Measurements from ENCODE around the gene ZNF534.
"Not testable (repeated sequence)": the region's sequence is repeated elsewhere in the genome, so short reads cannot be mapped to it uniquely, and the experiment has no call there.

Gene ZNF534

DNA sequence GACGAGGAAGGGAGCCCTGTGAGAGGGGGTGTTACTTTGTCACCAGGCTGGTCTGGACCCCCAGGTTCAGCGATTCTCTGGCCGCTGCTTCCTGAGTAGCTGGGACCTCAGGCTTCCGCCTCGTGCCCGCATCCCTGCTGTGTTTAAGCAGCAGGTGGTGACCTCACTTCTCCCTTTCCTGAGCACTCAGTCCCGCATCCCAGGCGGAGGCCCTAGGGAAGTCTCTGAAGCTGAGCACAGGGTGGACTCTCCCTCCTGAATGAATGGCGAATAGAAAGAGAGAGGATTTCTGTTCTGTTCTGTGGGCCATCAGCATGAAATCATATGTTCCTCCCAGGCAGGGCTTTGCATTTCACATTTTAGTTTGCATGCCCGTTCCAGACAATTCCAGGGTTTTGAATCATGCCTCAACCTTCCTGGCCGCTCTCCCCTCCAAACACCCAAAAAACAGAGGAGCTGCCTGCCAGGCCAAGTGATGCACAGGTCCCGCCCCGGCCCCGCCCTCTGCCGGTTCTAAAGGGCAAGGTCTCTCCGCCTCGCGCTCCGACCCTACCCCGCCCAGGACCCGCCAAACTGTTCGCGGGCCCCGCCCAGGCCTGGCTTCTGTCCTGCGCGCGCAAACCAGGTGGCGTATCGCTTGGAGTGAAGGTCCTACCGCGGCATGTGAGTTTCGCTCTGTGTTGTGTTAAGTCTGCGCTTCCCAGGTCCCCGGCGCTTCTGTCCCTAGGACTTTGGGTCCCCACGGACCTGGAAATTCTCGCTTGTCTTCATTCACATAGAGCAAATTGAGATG is 63.4 kb downstream of the ZNF534 start:
- H3K27ac ChIP-seq = no peak overlapping the region
- no peak for TF ChIP-seq CTCF (conservative IDR thresholded peaks at IDR 0.05)

DNA sequence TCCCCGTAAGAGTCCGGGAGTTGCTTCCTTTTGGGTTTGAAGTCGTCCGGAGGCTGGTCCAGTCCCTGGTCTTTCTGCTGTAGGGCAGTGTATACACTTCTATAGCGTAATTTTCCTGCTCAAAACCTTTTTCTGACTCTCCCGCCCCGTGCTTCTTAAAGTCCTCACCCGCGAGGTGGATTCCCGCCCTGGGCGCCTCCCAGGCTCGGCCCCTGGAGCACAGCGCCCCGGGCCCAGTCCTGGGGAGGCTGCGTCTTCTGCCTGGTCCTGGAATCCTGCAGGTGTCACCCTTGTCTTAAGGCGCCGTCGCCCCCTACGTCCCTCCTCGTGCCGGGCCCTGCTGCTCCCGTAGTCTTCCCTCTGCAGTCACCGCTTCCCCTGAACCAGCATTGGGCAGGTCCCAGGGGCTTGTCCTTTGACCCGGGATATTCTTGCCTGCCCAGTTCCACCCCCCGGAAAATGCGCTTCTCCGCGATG is 64.1 kb downstream of the ZNF534 start:
- TF ChIP-seq CTCF (conservative IDR thresholded peaks at IDR 0.05) = no peak
- no peak overlapping the region for H3K27ac ChIP-seq

- no peak for TF ChIP-seq CTCF (conservative IDR thresholded peaks at IDR 0.05)
Observed at GRCh38 chr19:52494518-52494917, 65.6 kb downstream of the ZNF534 start.

GRCh38 chr19:52498571-52498970 is 69.6 kb downstream of the ZNF534 start:
- no peak for TF ChIP-seq CTCF (conservative IDR thresholded peaks at IDR 0.05)
- H3K27ac ChIP-seq = no peak overlapping the region

More at GRCh38 chr19:52494518-52494917, 65.6 kb downstream of the ZNF534 start:
- H3K27ac ChIP-seq = no peak overlapping the region

DNA sequence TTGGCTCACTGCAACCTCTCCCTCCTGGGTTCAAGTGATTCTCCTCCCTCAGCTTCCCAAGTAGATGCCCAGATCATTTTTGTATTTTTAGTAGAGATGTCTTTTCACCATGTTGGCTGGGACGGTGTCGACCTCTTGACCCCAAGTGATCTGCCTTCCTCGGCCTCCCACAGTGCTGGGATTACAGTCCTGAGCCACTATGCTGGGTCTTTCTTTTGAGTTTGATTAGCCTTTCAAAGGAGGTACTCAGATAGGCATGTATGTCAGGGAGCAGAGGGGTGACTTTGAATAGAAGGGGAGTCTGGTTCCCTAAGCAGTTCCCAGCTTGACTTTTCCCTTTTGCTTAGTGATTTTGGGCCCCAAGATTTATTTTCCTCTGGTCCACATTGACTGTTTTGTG is 71.5 kb downstream of the ZNF534 start:
- H3K27ac ChIP-seq = not testable (repeated sequence)

DNA sequence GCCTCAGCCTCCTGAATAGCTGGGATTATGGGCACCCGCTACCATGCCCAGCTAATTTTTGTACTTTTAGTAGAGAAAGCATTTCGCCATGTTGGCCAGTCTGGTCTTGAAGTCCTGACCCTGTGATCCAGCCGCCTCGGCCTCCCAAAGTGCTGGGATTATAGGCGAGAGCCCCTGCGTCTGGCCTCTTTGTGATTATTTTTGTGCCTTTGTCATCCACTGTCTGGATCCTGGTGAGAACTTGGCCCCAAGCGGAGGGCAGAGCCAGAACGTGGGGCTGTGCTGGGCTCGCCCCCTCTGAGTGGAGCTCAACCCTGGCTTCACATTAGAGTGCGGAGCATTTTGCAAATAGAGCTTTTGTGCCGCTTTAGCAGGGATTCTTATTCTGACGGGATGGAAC is 72.0 kb downstream of the ZNF534 start:
- not testable (repeated sequence) for H3K27ac ChIP-seq

Measured in VCaP (cell line).